ENCODE results near the gene GBA3. TPM values are rescaled to one million over a fixed set of nuclear protein-coding genes. Genes with fewer than 3 reads are reported as not detected.

Gene GBA3
- total and polyA plus RNA-seq, 9 donors = 0.06 to 5.4 (median 0.51) TPM; not detected in 3

GRCh38 chr4:22743290-22743689 lies 50.6 kb downstream of the GBA3 start:
- no peak for TF ChIP-seq EP300 (IDR thresholded peaks at IDR 0.05)
- no peak for TF ChIP-seq POLR2A (IDR thresholded peaks at IDR 0.05)
- no peak for TF ChIP-seq CTCF (IDR thresholded peaks at IDR 0.05)
- WGBS, 3 donors = 89 to 97% (median 94%) methylated on average over 3 of the region's 3 CpGs
- Histone ChIP-seq H3K27me3 (no peaks in the 10 kb centered on the region), H3K27ac (no peak overlapping the region), H3K4me3 (no peak overlapping the region), H3K4me1 (ENCODE audit: insufficient read depth) (no peaks in the 10 kb centered on the region), H3K9me3 (no peaks in the 10 kb centered on the region), H3K36me3 (no peaks in the 10 kb centered on the region)
- intact Hi-C loops (cut with DNase I) = no loop called here
- DNase-seq = no peak

GRCh38 chr4:22744478-22745062 lies 51.8 kb downstream of the GBA3 start:
- 91 to 95% (median 91%) methylated on average over 8 of the region's 8 CpGs for WGBS, 3 donors
- H3K27ac ChIP-seq = no peak overlapping the region
- TF ChIP-seq CTCF (IDR thresholded peaks at IDR 0.05) = no peak
- TF ChIP-seq EP300 (IDR thresholded peaks at IDR 0.05) = no peak
- no peak for TF ChIP-seq POLR2A (IDR thresholded peaks at IDR 0.05)
- H3K36me3 ChIP-seq = no peaks in the 10 kb centered on the region
- DNase-seq = no peak
- no peaks in the 10 kb centered on the region for H3K9me3 ChIP-seq
- H3K4me1 ChIP-seq (ENCODE audit: insufficient read depth) = no peaks in the 10 kb centered on the region
- intact Hi-C loops (cut with DNase I) = no loop called here
- H3K4me3 ChIP-seq = no peak overlapping the region
- H3K27me3 ChIP-seq = no peaks in the 10 kb centered on the region

- H3K9me3 ChIP-seq = no peaks in the 10 kb centered on the region
- intact Hi-C loops (cut with DNase I) = no loop called here
- no peaks in the 10 kb centered on the region for H3K4me1 ChIP-seq (ENCODE audit: insufficient read depth)
- no peak overlapping the region for H3K4me3 ChIP-seq
- no peaks in the 10 kb centered on the region for H3K27me3 ChIP-seq
- DNase-seq = no peak
- WGBS, 3 donors = 42 to 66% (median 50%) methylated on average over 1 of the region's 1 CpG
- no peaks in the 10 kb centered on the region for H3K36me3 ChIP-seq
- H3K27ac ChIP-seq = no peak overlapping the region
- TF ChIP-seq CTCF (IDR thresholded peaks at IDR 0.05) = no peak
- TF ChIP-seq POLR2A (IDR thresholded peaks at IDR 0.05) = no peak
- no peak for TF ChIP-seq EP300 (IDR thresholded peaks at IDR 0.05)
Observed at GRCh38 chr4:22745234-22745633, 52.5 kb downstream of the GBA3 start.

- no peak for TF ChIP-seq POLR2A (IDR thresholded peaks at IDR 0.05)
- no peak for TF ChIP-seq EP300 (IDR thresholded peaks at IDR 0.05)
- Histone ChIP-seq H3K4me3 (no peak overlapping the region), H3K4me1 (ENCODE audit: insufficient read depth) (no peaks in the 10 kb centered on the region), H3K27ac (no peak overlapping the region), H3K9me3 (no peaks in the 10 kb centered on the region), H3K27me3 (no peaks in the 10 kb centered on the region), H3K36me3 (no peaks in the 10 kb centered on the region)
- intact Hi-C loops (cut with DNase I) = no loop called here
- WGBS, 3 donors = 36 to 51% (median 38%) methylated on average over 2 of the region's 2 CpGs
- DNase-seq = no peak
Observed at GRCh38 chr4:22754116-22754515, 61.4 kb downstream of the GBA3 start.

- intact Hi-C loops (cut with DNase I) = no loop called here
- H3K36me3 ChIP-seq = no peaks in the 10 kb centered on the region
- WGBS, 3 donors = 62 to 73% (median 64%) methylated on average over 2 of the region's 2 CpGs
Observed at GRCh38 chr4:22762548-22762947, 69.8 kb downstream of the GBA3 start.

More at GRCh38 chr4:22762548-22762947, 69.8 kb downstream of the GBA3 start:
- no peak for DNase-seq
- no peaks in the 10 kb centered on the region for H3K9me3 ChIP-seq
- H3K27ac ChIP-seq = no peak overlapping the region
- no peaks in the 10 kb centered on the region for H3K4me1 ChIP-seq (ENCODE audit: insufficient read depth)
- no peaks in the 10 kb centered on the region for H3K27me3 ChIP-seq
- no peak overlapping the region for H3K4me3 ChIP-seq
- TF ChIP-seq CTCF (IDR thresholded peaks at IDR 0.05) = no peak
- TF ChIP-seq EP300 (IDR thresholded peaks at IDR 0.05) = no peak
- TF ChIP-seq POLR2A (IDR thresholded peaks at IDR 0.05) = no peak
